ENCODE results near the gene TMEM238L. TPM values are rescaled to one million over a fixed set of nuclear protein-coding genes. Genes with fewer than 3 reads are reported as not detected.

The TMEM238L gene, protein sequence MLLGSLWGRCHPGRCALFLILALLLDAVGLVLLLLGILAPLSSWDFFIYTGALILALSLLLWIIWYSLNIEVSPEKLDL
- not detected for total RNA-seq

DNA sequence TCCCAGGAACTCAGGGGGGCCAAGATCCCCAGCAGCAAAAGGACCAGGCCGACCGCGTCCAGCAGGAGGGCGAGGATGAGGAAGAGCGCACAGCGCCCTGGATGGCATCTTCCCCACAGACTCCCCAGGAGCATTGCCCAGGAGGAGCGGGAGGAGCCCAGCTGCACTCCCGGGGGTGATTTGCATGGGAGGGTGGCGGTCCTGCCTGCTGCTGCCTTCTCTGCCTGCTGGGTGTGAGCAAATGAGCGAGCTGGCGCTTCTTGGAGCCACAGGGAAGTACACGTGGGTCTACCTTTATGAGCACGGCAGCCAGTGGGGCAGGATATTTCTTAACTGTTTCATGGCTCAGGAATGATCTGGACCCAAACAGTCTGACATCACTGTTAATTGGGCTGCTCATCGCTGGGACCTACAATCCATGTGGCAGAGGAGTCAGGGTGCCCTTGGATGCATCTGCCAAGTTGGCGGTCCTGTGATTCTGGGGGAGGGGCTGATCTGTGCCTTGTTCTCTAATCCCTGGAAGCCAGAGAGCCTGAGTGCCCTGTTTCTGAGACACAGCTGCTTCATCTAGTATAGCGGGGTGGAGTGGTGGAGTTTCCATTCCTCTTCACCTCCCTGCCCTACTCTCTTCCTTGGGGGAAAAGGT lies at the start of gene TMEM238L:
TMEM238L (minus strand) TSS at position 270 of the 646 bp plus-strand sequence; CDS start at position 134, 136 bp downstream.

DNA sequence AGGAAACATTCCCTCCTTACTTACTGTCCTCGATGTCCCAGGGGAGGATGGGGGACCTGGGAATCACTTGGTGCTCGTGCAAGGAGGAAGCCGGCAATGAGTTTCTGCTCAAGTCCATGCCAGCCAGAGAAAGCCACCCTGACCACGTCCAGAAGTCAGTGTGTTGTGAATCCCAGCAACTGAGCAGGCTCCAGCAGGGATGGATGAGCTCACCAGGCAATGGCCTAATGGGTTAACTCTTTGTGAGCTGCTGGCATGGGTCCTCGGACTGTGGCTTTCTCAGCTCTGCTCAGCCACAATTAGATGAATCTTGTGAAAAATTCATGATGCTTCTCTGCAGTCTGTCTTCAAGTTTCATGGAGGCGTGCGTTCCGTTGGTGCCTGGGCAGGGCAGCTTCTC lies 34.0 kb upstream of the TMEM238L start, which contains the start of gene PIRT:
PIRT (minus strand) TSS at position 167 of the 400 bp plus-strand sequence. CDS start 12,442 bp downstream, outside the sequence.

Other genes starting within 250 kb of the TMEM238L start
- gene MYH3, start 146.8 kb downstream of the TMEM238L start, total RNA-seq, result 1 to 10 TPM; 3.8 to 4.4 TPM
- gene SCO1, start 106.6 kb downstream of the TMEM238L start, total RNA-seq, result 10 to 100 TPM; 20.7 to 22.0 TPM
- 10 to 100 TPM; 18.5 to 19.8 TPM for gene ADPRM, start 106.5 kb downstream of the TMEM238L start, total RNA-seq
- gene TMEM220, start 74.1 kb downstream of the TMEM238L start, total RNA-seq, result under 1 TPM; 0.15 to 0.94 TPM
- not detected for gene PIRT, start 34.0 kb upstream of the TMEM238L start, total RNA-seq

Data from activated naive CD4-positive, alpha-beta T cell treated with anti-CD3 and anti-CD28 coated beads, Interleukin-2, amount 10 ng/mL, durations not matched to agents 5 hours and 36 hours (primary cell).